IPS-20b (cell line): Measurements from ENCODE around the gene CTDSPL2.

ENCODE experiments used
- H3K27ac ChIP-seq: one replicate; pipeline ENCODE4 v1.5.1; 2013; ENCODE audit warnings: low read length
- H3K27me3 ChIP-seq: 2 replicates; pipeline ENCODE4 v1.6.1; 2013; ENCODE audit warnings: mild to moderate bottlenecking, low read length, inconsistent platforms; ENCODE audit not compliant: insufficient read depth
- H3K36me3 ChIP-seq: 2 replicates; pipeline ENCODE4 v1.6.1; 2013; ENCODE audit warnings: low read depth, mild to moderate bottlenecking, inconsistent platforms, low read length, moderate library complexity; ENCODE audit not compliant: insufficient read depth
- H3K4me1 ChIP-seq: 2 replicates; pipeline ENCODE4 v1.6.1; 2013; ENCODE audit warnings: mild to moderate bottlenecking, control low read depth, inconsistent platforms, low read length, moderate library complexity; ENCODE audit not compliant: insufficient read depth
- H3K4me3 ChIP-seq: 2 replicates; pipeline ENCODE4 v1.5.1; 2013; ENCODE audit warnings: mild to moderate bottlenecking, low read length, inconsistent platforms
- H3K9ac ChIP-seq: 2 replicates; pipeline ENCODE4 v1.6.1; 2013; ENCODE audit warnings: low read depth, mild to moderate bottlenecking, inconsistent platforms, low read length, moderate library complexity
- H3K9me3 ChIP-seq: 2 replicates; pipeline ENCODE4 v1.6.1; 2013; ENCODE audit warnings: mild to moderate bottlenecking, low read depth, low read length, inconsistent platforms; ENCODE audit not compliant: insufficient read depth

CTDSPL2 gene

DNA sequence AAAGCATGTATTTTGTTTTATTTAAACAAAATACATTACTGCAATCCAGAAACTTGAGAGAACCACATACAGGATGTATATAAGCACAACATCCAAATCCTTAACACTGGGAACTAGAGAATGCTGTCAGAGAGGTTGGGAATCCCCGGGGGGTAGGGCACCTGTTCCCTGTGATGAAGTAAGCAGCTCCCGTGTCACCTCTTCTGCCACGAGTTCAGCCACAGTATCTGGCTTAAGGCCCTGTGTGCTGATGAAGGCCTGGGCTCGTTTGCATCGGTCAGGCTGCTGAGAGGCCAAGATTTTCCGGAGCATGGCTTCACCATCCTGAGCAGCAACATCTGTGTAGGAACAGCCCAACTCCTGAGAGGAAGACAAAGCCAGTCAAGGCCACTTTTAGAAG, 146.0 kb downstream of the CTDSPL2 start:
- Histone ChIP-seq H3K4me3 (no peak overlapping the region), H3K36me3 (peaks cover 15% of the 10 kb centered on the region), H3K27ac (no peak overlapping the region), H3K9ac (no peak overlapping the region), H3K4me1 (no peaks in the 10 kb centered on the region), H3K9me3 (no peaks in the 10 kb centered on the region), H3K27me3 (no peaks in the 10 kb centered on the region)

DNA sequence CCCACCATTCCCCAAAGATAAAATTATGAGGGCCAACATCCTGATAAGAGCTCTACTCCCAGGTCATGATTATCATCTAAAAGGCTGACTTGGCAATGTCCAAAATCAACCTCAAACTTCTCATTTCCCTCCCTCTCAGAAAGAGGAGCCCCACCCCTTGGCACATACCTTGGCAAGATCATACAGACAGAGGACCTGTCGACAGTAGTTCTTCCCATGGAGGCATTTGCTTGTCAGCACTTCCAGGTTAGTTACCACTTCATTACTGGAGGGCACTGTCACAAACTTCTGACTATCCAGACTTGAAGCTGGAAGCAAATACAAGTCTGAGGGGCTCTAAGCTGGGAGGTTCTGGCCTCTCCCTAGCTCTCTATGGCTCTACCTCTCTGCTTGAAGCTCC, 147.3 kb downstream of the CTDSPL2 start:
- Histone ChIP-seq H3K4me1 (no peaks in the 10 kb centered on the region), H3K9me3 (no peaks in the 10 kb centered on the region), H3K4me3 (no peak overlapping the region), H3K36me3 (peaks cover 13% of the 10 kb centered on the region), H3K27ac (no peak overlapping the region), H3K9ac (no peak overlapping the region), H3K27me3 (no peaks in the 10 kb centered on the region)
